ENCODE results near the gene TRPT1. TPM values are rescaled to one million over a fixed set of nuclear protein-coding genes. Genes with fewer than 3 reads are reported as not detected.
A peak's percentile ranks its signal among the peaks of the same experiment; 100 is the strongest.

Gene TRPT1
- total RNA-seq, 1 experiment from 2014 or later, result 58.8 TPM

GRCh38 chr11:64185175-64185692 is 40.8 kb downstream of the TRPT1 start:
- Mint-ChIP-seq H3K36me3 (peaks cover 13% of the 10 kb centered on the region), H3K4me1 (peaks cover 41% of the 10 kb centered on the region), H3K27me3 (ENCODE audit: low read depth) (no peaks in the 10 kb centered on the region), H3K9me3 (no peaks in the 10 kb centered on the region), H3K4me3 (peak overlapping the region; percentile 93), H3K27ac (peak overlapping the region; percentile 96)
- DNase-seq (ENCODE audit: low spot score) (no peak), ATAC-seq (peak; percentile 1)
- CTCF ChIA-PET, result interaction anchor here (0.6 to 3.1 kb wide), 30 partner anchors 10 to 347 kb away, joined by 3 to 23 read pairs (median 4); partner anchors contain the start of genes ESRRA, FERMT3, FKBP2 and MACROD1
- POLR2A ChIA-PET, result interaction anchor here (0.6 to 2.3 kb wide), 18 partner anchors 11 to 268 kb away, joined by 3 to 11 read pairs (median 4); partner anchors contain the start of genes DNAJC4, FKBP2, MACROD1 and PRDX5
- TF ChIP-seq GRHL2 (CRISPR knock-in tag; IDR thresholded peaks at IDR 0.05; ENCODE audit: insufficient replicate concordance, severe bottlenecking) (no peak), ZNF416 (CRISPR knock-in tag; IDR thresholded peaks at IDR 0.05) (no peak), ZNF121 (CRISPR knock-in tag; IDR thresholded peaks at IDR 0.05) (0 out of 2 replicates have a peak, but pooled peaks have one; percentile 26), AR (CRISPR knock-in tag; IDR thresholded peaks at IDR 0.05) (no peak), MXD4 (CRISPR knock-in tag; IDR thresholded peaks at IDR 0.05; ENCODE audit: borderline replicate concordance) (no peak), MAX (CRISPR knock-in tag; IDR thresholded peaks at IDR 0.05) (peak; percentile 98), NR2C2 (CRISPR knock-in tag; IDR thresholded peaks at IDR 0.05) (peak; percentile 57; the same call in 1 of the 2 replicates), E2F5 (CRISPR knock-in tag; IDR thresholded peaks at IDR 0.05) (peak; percentile 87), USF2 (CRISPR knock-in tag; IDR thresholded peaks at IDR 0.05) (peak; percentile 95), ZNF317 (CRISPR knock-in tag; IDR thresholded peaks at IDR 0.05; ENCODE audit: borderline replicate concordance, low read depth) (peak; percentile 66; the same call in 1 of the 2 replicates), AFF4 (CRISPR knock-in tag; IDR thresholded peaks at IDR 0.05; ENCODE audit: borderline replicate concordance) (peak; percentile 96), ZNF396 (CRISPR knock-in tag; IDR thresholded peaks at IDR 0.05; ENCODE audit: borderline replicate concordance) (no peak), ATF3 (CRISPR knock-in tag; conservative IDR thresholded peaks at IDR 0.05) (no peak), JAZF1 (CRISPR knock-in tag; IDR thresholded peaks at IDR 0.05) (no peak), ZNF232 (CRISPR knock-in tag; IDR thresholded peaks at IDR 0.05) (peak; percentile 92; the same call in 1 of the 2 replicates), ZNF512 (CRISPR knock-in tag; IDR thresholded peaks at IDR 0.05; ENCODE audit: borderline replicate concordance) (no peak), ZMAT4 (CRISPR knock-in tag; IDR thresholded peaks at IDR 0.05) (no peak), CBFB (CRISPR knock-in tag; IDR thresholded peaks at IDR 0.05; ENCODE audit: low read depth) (no peak), ARID4B (CRISPR knock-in tag; IDR thresholded peaks at IDR 0.05; ENCODE audit: borderline replicate concordance) (peak; percentile 90; the same call in 1 of the 2 replicates)
